Kidney (tissue), 14 donors: ENCODE data around the gene LIG3. TPM values are rescaled to one million over a fixed set of nuclear protein-coding genes. Genes with fewer than 3 reads are reported as not detected.

Source experiments
- DNase-seq, 5 donors: peaks; one replicate each; pipeline ENCODE4 v3.0.0-alpha.2; 2013 to 2020
- FAIRE-seq: peaks from 2 replicates; lab custom pipeline; 2012; peaks lifted over from hg19 to GRCh38; lab: Jason Lieb, UNC
- H3K27ac ChIP-seq, 2 donors: one replicate each; pipeline ENCODE4 v1.7.0; 2013; ENCODE audit warnings: low read depth in 2 of 2, low read length in 2 of 2, inconsistent platforms in 1 of 2
- H3K27me3 ChIP-seq: one replicate; pipeline ENCODE4 v1.7.1; 2013; ENCODE audit warnings: low read length, inconsistent platforms; ENCODE audit not compliant: control insufficient read depth, insufficient read depth
- H3K36me3 ChIP-seq, 3 donors: one replicate each; pipeline versions ENCODE4 v1.7.0 to v1.7.1; 2013; ENCODE audit warnings: low read length in 3 of 3, control low read depth in 1 of 3, inconsistent platforms in 1 of 3; ENCODE audit not compliant: insufficient read depth in 3 of 3, control insufficient read depth in 2 of 3
- H3K4me1 ChIP-seq, 3 donors: one replicate each; pipeline versions ENCODE4 v1.7.0 to v1.7.1; 2013; ENCODE audit warnings: low read length in 3 of 3, inconsistent platforms in 1 of 3, low read depth in 1 of 3; ENCODE audit not compliant: control insufficient read depth in 2 of 3, insufficient read depth in 2 of 3
- H3K4me3 ChIP-seq, 3 donors: one replicate each; pipeline versions ENCODE4 v1.7.0 to v1.8.1; 2013; ENCODE audit warnings: low read length in 3 of 3, control low read depth in 1 of 3, inconsistent platforms in 1 of 3
- H3K9ac ChIP-seq, 3 donors: one replicate each; pipeline versions ENCODE4 v1.7.0 to v1.7.1; 2013; ENCODE audit warnings: low read length in 3 of 3, control low read depth in 1 of 3, inconsistent platforms in 1 of 3
- H3K9me3 ChIP-seq, 3 donors: one replicate each; pipeline versions ENCODE4 v1.7.0 to v1.7.1; 2013; ENCODE audit warnings: low read length in 3 of 3, control low read depth in 1 of 3, inconsistent platforms in 1 of 3; ENCODE audit not compliant: control insufficient read depth in 2 of 3, insufficient read depth in 1 of 3
- intact Hi-C: fragments of 100-400 bp; cut with DNase I; formaldehyde crosslinking; loops from one replicate; pipeline ENCODE4 v1.11.1; 2022
- polyA plus RNA-seq: library from polyadenylated mRNA; stranded (reverse); fragments of 350-450 nt; fragmentation: Illumina TruSeq; extraction: RNeasy Lipid Tissue Mini Kit (QIAGEN cat#74804); gene quantifications from one replicate; pipeline ENCODE4 v1.2.3, GENCODE V29; 2014; ENCODE audit warnings: low read depth, low replicate concordance; ENCODE audit not compliant: insufficient read depth
- total RNA-seq: library from RNA; stranded (reverse); fragmentation: NEBNext Ultra II Directional; extraction: Animal tissue kit (Norgen Biotek cat#: 25700); gene quantifications from one replicate; pipeline ENCODE4 v1.2.1, GENCODE V29; 2021
- TF ChIP-seq, protein P1 (sequence below): IDR thresholded peaks from 3 replicates; pipeline ENCODE4 v1.5.1; 2012; ENCODE audit warnings: mild to moderate bottlenecking, moderate library complexity, borderline replicate concordance; ENCODE audit not compliant: insufficient read depth; ENCODE audit errors: extremely low read depth
- donor health status: control.
- donor health status: control.
- donor health status: control.
- donor health status: control.
- donor health status: control.
- donor health status: DM: yes; HTN: yes; CAD: no.
- donor health status: Normal renal cell carcinoma (clear cell type).

LIG3 gene
- total and polyA plus RNA-seq, 2 donors from 2014 or later: 7.6 to 34.1 TPM

DNA sequence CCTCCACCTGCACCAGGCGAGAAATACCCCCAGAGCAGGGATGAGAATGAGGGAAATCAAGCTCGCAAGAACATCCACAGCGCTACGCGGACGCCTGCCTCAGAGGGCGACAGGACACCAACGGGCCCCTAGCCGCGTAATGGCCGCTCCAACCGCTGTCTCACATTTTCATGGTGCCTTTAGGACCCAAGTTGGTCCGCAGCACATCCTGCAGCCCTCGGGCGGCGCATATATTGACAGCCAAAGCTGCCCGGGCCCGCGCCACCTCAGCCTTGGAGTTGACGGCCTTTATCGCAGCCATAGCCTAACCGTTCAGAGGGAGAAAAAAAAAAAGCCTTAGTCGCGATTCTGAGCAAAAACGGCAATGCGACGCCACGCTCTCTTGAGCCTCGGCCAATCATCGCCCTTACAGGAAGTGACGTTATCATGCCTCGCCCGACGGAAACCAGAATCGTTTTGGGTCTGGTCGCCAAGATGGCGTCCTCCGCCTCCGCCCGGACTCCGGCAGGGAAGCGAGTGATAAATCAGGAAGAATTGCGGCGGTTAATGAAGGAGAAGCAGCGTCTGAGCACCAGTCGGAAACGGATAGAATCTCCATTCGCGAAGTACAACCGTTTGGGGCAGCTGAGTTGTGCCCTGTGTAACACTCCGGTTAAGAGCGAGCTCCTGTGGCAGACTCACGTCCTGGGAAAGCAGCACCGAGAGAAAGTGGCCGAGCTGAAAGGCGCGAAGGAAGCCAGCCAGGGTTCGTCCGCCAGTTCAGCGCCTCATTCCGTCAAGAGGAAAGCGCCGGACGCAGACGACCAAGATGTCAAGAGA, 19.0 kb upstream of the LIG3 start, which contains the start of the genes CCT6B and ZNF830:
Gene CCT6B (minus strand): TSS at position 368 of the 819 bp plus-strand sequence. CDS start 67 bp downstream, at position 301.
Gene ZNF830 (plus strand): TSS at position 448 of the 819 bp plus-strand sequence. CDS start 27 bp downstream, at position 475.
- Histone ChIP-seq H3K27ac (peak within 1 kb of the TSS; percentile 90 to 96), H3K4me1 (peaks cover 0 to 10% (median 0%) of the 10 kb centered on the region in 3 donors), H3K9ac (peak within 1 kb of the TSS; percentile 83 to 100 (median 99)), H3K36me3 (peaks cover 0 to 4% (median 0%) of the 10 kb centered on the region in 3 donors), H3K9me3 (no peaks in the 10 kb centered on the region), H3K4me3 (peak within 1 kb of the TSS; percentile 98 to 100 (median 100)), H3K27me3 (no peaks in the 10 kb centered on the region)
- FAIRE-seq (no peak), DNase-seq (peak; percentile 95 to 99 (median 95))
- TF ChIP-seq, protein P1, sequence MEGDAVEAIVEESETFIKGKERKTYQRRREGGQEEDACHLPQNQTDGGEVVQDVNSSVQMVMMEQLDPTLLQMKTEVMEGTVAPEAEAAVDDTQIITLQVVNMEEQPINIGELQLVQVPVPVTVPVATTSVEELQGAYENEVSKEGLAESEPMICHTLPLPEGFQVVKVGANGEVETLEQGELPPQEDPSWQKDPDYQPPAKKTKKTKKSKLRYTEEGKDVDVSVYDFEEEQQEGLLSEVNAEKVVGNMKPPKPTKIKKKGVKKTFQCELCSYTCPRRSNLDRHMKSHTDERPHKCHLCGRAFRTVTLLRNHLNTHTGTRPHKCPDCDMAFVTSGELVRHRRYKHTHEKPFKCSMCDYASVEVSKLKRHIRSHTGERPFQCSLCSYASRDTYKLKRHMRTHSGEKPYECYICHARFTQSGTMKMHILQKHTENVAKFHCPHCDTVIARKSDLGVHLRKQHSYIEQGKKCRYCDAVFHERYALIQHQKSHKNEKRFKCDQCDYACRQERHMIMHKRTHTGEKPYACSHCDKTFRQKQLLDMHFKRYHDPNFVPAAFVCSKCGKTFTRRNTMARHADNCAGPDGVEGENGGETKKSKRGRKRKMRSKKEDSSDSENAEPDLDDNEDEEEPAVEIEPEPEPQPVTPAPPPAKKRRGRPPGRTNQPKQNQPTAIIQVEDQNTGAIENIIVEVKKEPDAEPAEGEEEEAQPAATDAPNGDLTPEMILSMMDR: no peak
- intact Hi-C loops: no loop called here

GRCh38 chr17:34974179-34974578, 6.1 kb upstream of the LIG3 start:
- Histone ChIP-seq H3K4me3 (no peak overlapping the region), H3K27me3 (no peaks in the 10 kb centered on the region), H3K9me3 (no peaks in the 10 kb centered on the region), H3K4me1 (no peaks in the 10 kb centered on the region), H3K27ac (no peak overlapping the region), H3K9ac (no peak overlapping the region), H3K36me3 (no peaks in the 10 kb centered on the region)
- FAIRE-seq (no peak), DNase-seq (no peak)
- TF ChIP-seq, protein P1: no peak
- intact Hi-C loops: no loop called here

DNA sequence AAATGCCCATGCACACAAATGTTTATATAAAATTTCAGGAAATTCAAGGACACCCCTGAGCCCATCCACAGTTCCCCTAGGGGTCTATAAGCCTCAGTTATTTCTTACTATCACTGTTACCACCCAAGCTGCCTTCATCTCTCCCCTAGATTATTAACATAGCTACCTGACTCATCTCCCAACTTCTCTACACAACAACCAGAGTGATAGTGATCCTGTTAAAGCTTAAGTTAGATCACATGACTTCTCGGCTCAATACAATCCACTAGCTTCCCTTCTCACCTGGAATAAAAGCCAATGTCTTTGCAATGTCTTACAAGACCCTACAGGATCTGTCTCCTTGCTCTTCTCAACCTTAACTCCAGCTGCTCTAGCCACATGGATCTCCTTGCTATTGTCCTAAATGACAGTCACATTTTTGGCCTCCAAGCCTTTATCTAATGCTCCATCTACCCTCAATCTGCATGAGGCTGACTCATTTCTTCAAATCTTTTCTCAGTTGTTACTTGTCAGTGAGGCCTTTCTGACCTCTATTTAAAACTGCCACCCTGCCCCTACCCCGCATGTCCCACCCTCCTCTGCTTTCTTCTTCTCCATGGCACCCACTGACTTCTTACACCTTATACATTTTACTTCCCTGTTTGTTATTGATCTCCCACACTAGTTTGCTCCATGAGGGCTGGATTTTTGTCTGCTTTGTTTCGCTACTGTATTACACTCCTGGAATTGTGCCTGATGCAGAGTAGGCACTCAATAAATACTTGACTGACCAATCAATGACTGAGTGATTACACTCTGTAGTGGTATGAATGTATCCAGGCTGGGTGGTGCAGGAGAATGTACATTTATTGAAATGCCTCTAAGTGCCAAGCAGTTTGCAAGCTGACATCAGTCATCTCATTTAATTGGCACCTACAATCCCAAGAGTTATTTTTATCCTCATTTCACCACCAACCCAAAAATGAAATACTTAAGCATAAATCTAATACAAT, 5.2 kb upstream of the LIG3 start:
- Histone ChIP-seq H3K36me3 (no peaks in the 10 kb centered on the region), H3K27ac (no peak overlapping the region), H3K4me3 (no peak overlapping the region), H3K9me3 (no peaks in the 10 kb centered on the region), H3K27me3 (no peaks in the 10 kb centered on the region), H3K9ac (no peak overlapping the region), H3K4me1 (peaks cover 0 to 2% (median 0%) of the 10 kb centered on the region in 3 donors)
- FAIRE-seq: no peak
- intact Hi-C loops: no loop called here
- no peak for DNase-seq
- TF ChIP-seq, protein P1: no peak
